Stimulated activated CD8-positive, alpha-beta memory T cell treated with anti-CD3 and anti-CD28 coated beads, Interleukin-4, amount 100 ng/mL, for 4 hours (primary cell): ENCODE measurements around the gene RAB15.
"Not testable (repeated sequence)": the region's sequence is repeated elsewhere in the genome, so short reads cannot be mapped to it uniquely, and the experiment has no call there.

ENCODE experiments used
- DNase-seq, 2 donors: peaks; one replicate each; pipeline ENCODE4 v3.0.0-alpha.2; 2020; ENCODE audit warnings: low read depth in 2 of 2, low spot score in 1 of 2

RAB15 gene

DNA sequence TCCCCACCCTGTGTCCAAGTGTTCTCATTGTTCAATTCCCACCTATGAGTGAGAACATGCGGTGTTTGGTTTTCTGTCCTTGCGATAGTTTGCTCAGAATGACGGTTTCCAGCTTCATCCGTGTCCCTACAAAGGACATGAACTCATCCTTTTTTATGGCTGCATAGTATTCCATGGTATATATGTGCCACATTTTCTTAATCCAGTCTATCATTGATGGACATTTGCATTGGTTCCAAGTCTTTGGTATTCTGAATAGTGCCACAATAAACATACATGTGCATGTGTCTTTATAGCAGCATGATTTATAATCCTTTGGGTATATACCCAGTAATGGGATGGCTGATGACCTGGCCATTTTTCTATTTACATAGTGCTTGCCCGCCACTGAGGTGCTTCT lies 58.7 kb downstream of the RAB15 start:
- DNase-seq = not testable (repeated sequence)

DNA sequence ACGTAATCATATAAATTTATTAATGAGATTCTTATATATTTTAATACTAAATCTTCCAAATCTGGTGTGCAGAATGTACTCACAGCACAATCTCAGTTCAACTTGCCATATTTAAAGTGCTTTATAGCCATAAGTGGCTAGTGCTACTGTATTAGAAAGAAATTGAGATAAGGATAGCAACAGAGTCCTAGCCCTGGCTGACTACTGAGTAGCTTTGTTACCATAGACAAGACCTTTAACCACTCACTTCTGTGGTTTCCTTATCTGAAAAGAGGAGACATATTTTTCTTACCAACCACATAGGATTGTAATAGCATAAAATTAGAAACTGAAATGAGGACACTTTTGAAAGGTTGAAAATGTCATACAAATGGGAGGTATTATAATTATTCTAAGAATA lies 59.9 kb downstream of the RAB15 start:
- DNase-seq = no peak

DNA sequence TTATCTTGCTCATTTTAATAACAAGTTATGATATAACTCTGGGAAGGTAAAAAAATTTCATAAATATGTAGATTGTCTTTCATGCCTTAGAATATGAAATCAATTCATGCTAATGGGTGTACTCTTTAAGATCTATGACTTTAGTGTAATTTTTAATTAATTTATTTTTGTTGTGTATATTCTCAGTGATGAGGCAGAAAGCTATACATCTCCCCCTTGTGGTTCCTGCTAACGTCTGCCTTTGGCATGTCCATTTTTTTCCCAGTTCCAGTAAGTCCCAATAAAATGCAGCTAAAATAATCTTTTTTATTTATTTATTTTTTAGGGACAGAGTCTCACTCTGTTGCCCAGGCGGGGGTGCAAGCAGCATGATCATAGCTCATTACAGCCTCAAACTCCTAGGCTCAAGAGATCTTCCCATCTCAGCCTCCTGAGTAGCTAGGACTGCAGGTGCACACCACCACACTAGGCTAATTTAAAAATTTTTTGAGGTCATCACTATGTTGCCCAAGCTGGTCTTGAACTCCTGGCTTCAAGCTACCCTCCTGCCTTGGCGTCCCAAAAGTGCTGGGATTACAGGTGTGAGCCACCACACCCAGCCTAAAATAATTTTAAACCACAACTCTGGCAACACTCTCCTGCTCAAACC lies 61.2 kb downstream of the RAB15 start:
- DNase-seq = no peak

- no peak for DNase-seq
Measured at GRCh38 chr14:64906022-64906421, 66.1 kb downstream of the RAB15 start.

DNA sequence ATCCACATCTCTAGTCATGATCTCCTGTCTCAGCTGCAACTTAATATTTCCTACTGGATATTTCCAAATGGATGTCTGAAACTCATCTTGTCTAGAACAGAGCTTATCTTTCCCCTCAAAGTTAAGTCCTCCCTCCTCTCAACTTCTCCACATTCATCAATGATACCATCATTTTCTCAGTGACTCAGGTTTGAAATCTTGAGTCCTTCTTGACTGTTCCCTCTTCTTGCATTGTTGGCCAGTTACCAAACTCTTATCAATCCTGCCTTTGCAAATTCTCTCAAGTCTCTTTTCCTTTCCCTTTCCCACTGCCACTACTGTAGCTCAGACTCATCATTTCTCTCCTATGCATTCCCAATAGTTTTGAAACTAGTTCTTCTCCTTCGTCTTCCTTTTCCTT lies 72.2 kb downstream of the RAB15 start:
- no peak for DNase-seq
